ENCODE measurements around the gene LAMB1. TPM values are rescaled to one million over a fixed set of nuclear protein-coding genes. Genes with fewer than 3 reads are reported as not detected.
A peak's percentile ranks its signal among the peaks of the same experiment; 100 is the strongest.

LAMB1 gene
- total and polyA plus RNA-seq, 2 of the 13 experiments (the other 11 are each of a cell fraction or from before 2014, with no cell fraction given): 109 to 124 TPM

DNA sequence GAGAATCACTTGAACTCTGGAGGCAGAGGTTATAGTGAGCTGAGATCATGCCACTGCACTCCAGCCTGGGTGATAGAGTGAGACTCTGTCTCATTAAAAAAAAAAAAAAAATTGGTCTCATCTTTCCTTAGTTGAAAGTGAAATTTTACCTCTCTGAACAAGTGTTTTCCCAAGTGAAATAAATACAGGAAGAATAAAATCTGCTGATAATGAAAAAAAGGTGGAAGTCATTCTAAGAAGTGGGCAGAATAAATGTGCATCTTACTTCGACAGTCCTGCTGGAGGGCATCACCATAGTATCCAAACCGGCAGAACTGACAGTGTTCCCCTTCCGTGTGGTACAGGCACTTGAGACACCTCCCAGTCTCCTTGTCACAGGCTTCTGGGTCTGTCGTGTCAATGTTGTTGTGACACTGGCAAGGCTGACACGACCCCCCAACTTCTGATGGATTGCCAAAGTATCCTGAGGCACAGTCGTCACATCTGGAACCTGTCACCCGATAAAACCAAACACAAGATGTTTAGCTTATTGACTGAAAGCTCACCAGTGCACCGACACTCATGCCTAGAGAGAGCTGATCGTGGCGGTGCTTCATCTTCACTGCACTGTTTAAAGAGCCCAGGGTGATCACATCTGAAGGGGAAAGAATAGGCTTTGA lies 49.6 kb downstream of the LAMB1 start:
- in situ Hi-C loops (cut with HindIII; ENCODE audit: extremely low pct_ligation_motif_present, low pct_unique_long_range_greater_than_20kb): no loop called here
- H4K20me1 ChIP-seq (ENCODE audit: insufficient read depth, low read length): no peaks in the 10 kb centered on the region
- intact Hi-C loops (cut with micrococcal nuclease; ENCODE audit: unreplicated experiment): no loop called here
- H3K4me3 ChIP-seq (replicated peaks in 1 of 3; ENCODE audit: insufficient read depth in 1 of 3, low read depth in 2 of 3, low read length in 3 of 3): no peak overlapping the region
- peaks cover 63% of the 10 kb centered on the region for H3K4me1 ChIP-seq (ENCODE audit: insufficient read depth, low read length)
- POLR2A ChIA-PET: no interaction called here
- no peak for FAIRE-seq
- H3K27ac ChIP-seq (ENCODE audit: extremely low read length, insufficient read depth, low read length): no peak overlapping the region
- peaks cover 26 to 61% of the 10 kb centered on the region in 2 experiments for H3K36me3 ChIP-seq (replicated peaks in 1 of 2; ENCODE audit: control insufficient read depth in 1 of 2, insufficient read depth in 2 of 2, low read length in 2 of 2)
- WGBS (ENCODE audit: low lambda C conversion rate): 93% methylated on average over 6 of the region's 10 CpGs
- BruUV-seq (replicated peaks): no TSS peak
- no peaks in the 10 kb centered on the region for H3K27me3 ChIP-seq (ENCODE audit: control insufficient read depth in 1 of 2, insufficient read depth in 2 of 2, low read length in 2 of 2)
- no peak overlapping the region for H3K4me2 ChIP-seq (ENCODE audit: low read depth, low read length)
- H3K79me2 ChIP-seq (ENCODE audit: insufficient read depth, low read length): no peaks in the 10 kb centered on the region
- CTCF ChIA-PET (ENCODE audit: low intra/inter-chr PET ratio, low total read pairs): no interaction called here
- H3K9ac ChIP-seq (ENCODE audit: insufficient read depth, low read depth, low read length): no peak overlapping the region
- no peak for DNase-seq (ENCODE audit: low spot score)
- H2AFZ ChIP-seq (ENCODE audit: low read length): no peak overlapping the region
- H3K9me3 ChIP-seq (ENCODE audit: low read length): no peaks in the 10 kb centered on the region
- no peak for TF ChIP-seq FOXP1 (IDR thresholded peaks at IDR 0.05)
- no peak for TF ChIP-seq FOXP1 (CRISPR knock-in tag; IDR thresholded peaks at IDR 0.05)
- TF ChIP-seq DBP (CRISPR knock-in tag; IDR thresholded peaks at IDR 0.05; ENCODE audit: not compliant biosample characterization): no peak
- TF ChIP-seq DNMT1 (CRISPR knock-in tag; IDR thresholded peaks at IDR 0.05): no peak
- TF ChIP-seq ZNF816 (CRISPR knock-in tag; IDR thresholded peaks at IDR 0.05; ENCODE audit: borderline replicate concordance): no peak
- no peak for TF ChIP-seq ZBTB7B (CRISPR knock-in tag; IDR thresholded peaks at IDR 0.05)
- 0 out of 2 replicates have a peak, but pooled peaks have one; percentile 5 for TF ChIP-seq MAFF (IDR thresholded peaks at IDR 0.05; ENCODE audit: low read depth, low read length)
- TF ChIP-seq MAFK (conservative IDR thresholded peaks at IDR 0.05 in 1 of 2, IDR thresholded peaks at IDR 0.05 in 1 of 2; ENCODE audit: low read length in 2 of 2): peak in 1 of 2 experiments; percentile 43; a peak in 1 of 4 replicates
- no peak for TF ChIP-seq XBP1 (CRISPR knock-in tag; IDR thresholded peaks at IDR 0.05)
- no peak for ATAC-seq

DNA sequence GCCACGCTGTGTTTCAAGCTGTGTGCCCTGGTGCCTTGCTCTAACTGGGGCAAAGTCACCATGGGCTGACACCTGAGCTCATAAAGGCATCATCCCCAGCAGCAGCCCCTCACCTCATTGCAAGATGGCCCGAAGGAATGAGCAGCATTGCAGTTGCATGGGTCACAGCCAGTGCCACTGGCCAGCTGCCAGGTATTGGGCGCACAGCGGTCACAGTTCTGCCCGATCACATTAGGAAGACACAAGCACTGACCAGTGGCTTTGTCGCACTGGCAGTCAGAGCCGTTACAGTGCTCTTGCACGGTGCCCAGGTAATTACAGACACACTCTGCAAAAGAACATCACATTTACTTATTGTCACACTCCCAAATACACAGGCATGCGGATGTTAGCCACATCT lies 51.1 kb downstream of the LAMB1 start:
- DNase-seq (ENCODE audit: low spot score) (no peak), FAIRE-seq (no peak), ATAC-seq (no peak)
- Histone ChIP-seq H4K20me1 (ENCODE audit: insufficient read depth, low read length) (no peaks in the 10 kb centered on the region), H3K4me1 (ENCODE audit: insufficient read depth, low read length) (peaks cover 65% of the 10 kb centered on the region), H3K79me2 (ENCODE audit: insufficient read depth, low read length) (no peaks in the 10 kb centered on the region), H3K36me3 (replicated peaks in 1 of 2; ENCODE audit: control insufficient read depth in 1 of 2, insufficient read depth in 2 of 2, low read length in 2 of 2) (peaks cover 30 to 62% of the 10 kb centered on the region in 2 experiments), H3K27ac (ENCODE audit: extremely low read length, insufficient read depth, low read length) (no peak overlapping the region), H3K27me3 (ENCODE audit: control insufficient read depth in 1 of 2, insufficient read depth in 2 of 2, low read length in 2 of 2) (no peaks in the 10 kb centered on the region), H3K9ac (ENCODE audit: insufficient read depth, low read depth, low read length) (no peak overlapping the region), H2AFZ (ENCODE audit: low read length) (no peak overlapping the region), H3K4me2 (ENCODE audit: low read depth, low read length) (no peak overlapping the region), H3K9me3 (ENCODE audit: low read length) (no peaks in the 10 kb centered on the region), H3K4me3 (replicated peaks in 1 of 3; ENCODE audit: insufficient read depth in 1 of 3, low read depth in 2 of 3, low read length in 3 of 3) (no peak overlapping the region)
- ChIA-PET POLR2A (no interaction called here), CTCF (ENCODE audit: low intra/inter-chr PET ratio, low total read pairs) (no interaction called here)
- intact Hi-C loops (cut with micrococcal nuclease; ENCODE audit: unreplicated experiment) (no loop called here), in situ Hi-C loops (cut with HindIII; ENCODE audit: extremely low pct_ligation_motif_present, low pct_unique_long_range_greater_than_20kb) (no loop called here)
- WGBS (ENCODE audit: low lambda C conversion rate): 97% methylated on average over 4 of the region's 9 CpGs
- TF ChIP-seq ZNF232 (CRISPR knock-in tag; IDR thresholded peaks at IDR 0.05; ENCODE audit: borderline replicate concordance): no peak
- TF ChIP-seq RNF2 (conservative IDR thresholded peaks at IDR 0.05; ENCODE audit: low read depth): no peak
- no peak for TF ChIP-seq ZNF546 (CRISPR knock-in tag; conservative IDR thresholded peaks at IDR 0.05)
- TF ChIP-seq, protein P1, sequence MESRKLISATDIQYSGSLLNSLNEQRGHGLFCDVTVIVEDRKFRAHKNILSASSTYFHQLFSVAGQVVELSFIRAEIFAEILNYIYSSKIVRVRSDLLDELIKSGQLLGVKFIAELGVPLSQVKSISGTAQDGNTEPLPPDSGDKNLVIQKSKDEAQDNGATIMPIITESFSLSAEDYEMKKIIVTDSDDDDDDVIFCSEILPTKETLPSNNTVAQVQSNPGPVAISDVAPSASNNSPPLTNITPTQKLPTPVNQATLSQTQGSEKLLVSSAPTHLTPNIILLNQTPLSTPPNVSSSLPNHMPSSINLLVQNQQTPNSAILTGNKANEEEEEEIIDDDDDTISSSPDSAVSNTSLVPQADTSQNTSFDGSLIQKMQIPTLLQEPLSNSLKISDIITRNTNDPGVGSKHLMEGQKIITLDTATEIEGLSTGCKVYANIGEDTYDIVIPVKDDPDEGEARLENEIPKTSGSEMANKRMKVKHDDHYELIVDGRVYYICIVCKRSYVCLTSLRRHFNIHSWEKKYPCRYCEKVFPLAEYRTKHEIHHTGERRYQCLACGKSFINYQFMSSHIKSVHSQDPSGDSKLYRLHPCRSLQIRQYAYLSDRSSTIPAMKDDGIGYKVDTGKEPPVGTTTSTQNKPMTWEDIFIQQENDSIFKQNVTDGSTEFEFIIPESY (CRISPR knock-in tag; IDR thresholded peaks at IDR 0.05): peak; percentile 58; the same call in 1 of the 2 replicates
- no TSS peak for BruUV-seq (replicated peaks)

Data from HepG2 (cell line).